ENCODE data around the gene SPEF2.

Gene SPEF2

DNA sequence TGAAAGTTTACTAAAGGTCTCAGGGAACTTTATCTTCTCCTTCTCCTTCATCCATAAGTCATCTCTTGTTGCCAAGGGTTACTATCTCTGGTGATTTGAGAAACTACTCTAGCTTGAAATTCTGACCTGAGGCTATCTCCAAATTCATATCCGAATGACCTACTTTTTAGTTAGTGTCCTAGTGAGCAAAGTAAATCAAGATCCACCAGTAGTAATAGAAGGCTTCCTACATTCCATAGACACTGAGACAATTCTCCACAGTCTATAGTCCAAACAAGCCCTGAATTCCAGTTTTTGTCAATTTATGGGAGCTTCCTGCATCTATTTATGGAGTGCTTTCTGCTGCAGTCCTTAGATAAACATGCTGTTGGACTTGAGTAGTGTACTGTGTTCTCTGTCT lies 244.1 kb downstream of the SPEF2 start:
- Histone ChIP-seq H3K9ac (ENCODE audit: low read length) (no peak overlapping the region), H2AFZ (ENCODE audit: low read length) (no peak overlapping the region), H3K27ac (ENCODE audit: low read depth, low read length, poor library complexity, severe bottlenecking) (no peak overlapping the region), H4K20me1 (ENCODE audit: insufficient read depth, low read length) (no peaks in the 10 kb centered on the region), H3K36me3 (ENCODE audit: insufficient read depth, low read length) (peaks cover 88% of the 10 kb centered on the region), H3K4me3 (ENCODE audit: low read depth, low read length, poor library complexity, severe bottlenecking) (no peak overlapping the region), H3F3A (ENCODE audit: insufficient read depth, low read length) (no peaks in the 10 kb centered on the region), H3K4me1 (ENCODE audit: insufficient read depth, low read length, severe bottlenecking) (peaks cover 61% of the 10 kb centered on the region), H3K9me2 (ENCODE audit: low read depth, low read length) (no peaks in the 10 kb centered on the region), H3K27me3 (ENCODE audit: insufficient read depth, low read length) (no peaks in the 10 kb centered on the region), H3K79me2 (ENCODE audit: insufficient read depth, low read length) (peaks cover 80% of the 10 kb centered on the region), H3K4me2 (ENCODE audit: low read length) (no peak overlapping the region), H3K9me3 (ENCODE audit: low read length) (no peaks in the 10 kb centered on the region)
- TF ChIP-seq, protein P1, sequence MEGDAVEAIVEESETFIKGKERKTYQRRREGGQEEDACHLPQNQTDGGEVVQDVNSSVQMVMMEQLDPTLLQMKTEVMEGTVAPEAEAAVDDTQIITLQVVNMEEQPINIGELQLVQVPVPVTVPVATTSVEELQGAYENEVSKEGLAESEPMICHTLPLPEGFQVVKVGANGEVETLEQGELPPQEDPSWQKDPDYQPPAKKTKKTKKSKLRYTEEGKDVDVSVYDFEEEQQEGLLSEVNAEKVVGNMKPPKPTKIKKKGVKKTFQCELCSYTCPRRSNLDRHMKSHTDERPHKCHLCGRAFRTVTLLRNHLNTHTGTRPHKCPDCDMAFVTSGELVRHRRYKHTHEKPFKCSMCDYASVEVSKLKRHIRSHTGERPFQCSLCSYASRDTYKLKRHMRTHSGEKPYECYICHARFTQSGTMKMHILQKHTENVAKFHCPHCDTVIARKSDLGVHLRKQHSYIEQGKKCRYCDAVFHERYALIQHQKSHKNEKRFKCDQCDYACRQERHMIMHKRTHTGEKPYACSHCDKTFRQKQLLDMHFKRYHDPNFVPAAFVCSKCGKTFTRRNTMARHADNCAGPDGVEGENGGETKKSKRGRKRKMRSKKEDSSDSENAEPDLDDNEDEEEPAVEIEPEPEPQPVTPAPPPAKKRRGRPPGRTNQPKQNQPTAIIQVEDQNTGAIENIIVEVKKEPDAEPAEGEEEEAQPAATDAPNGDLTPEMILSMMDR (IDR thresholded peaks at IDR 0.05; ENCODE audit: low read length), result no peak
- no peak for TF ChIP-seq EZH2 (IDR thresholded peaks at IDR 0.05; ENCODE audit: borderline replicate concordance, low read length)

DNA sequence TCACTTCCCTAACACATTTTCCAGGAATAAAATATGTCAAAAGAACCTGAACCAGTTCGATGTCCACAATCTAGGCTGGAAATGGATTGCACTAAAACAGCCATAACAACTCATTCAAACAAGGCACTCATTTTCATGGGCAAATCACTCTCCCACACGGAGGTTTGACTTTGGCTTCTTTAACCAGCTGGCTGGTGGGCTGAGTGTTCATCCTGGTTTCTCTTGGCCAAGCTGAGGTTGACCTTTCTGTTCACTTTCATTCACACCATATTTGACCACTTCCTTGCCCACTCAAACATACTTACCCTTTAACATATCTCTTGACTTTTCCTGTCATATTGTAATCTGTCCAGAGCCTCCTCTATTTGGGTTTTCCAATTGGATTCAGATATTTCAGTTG lies 244.5 kb downstream of the SPEF2 start:
- H3F3A ChIP-seq (ENCODE audit: insufficient read depth, low read length), result no peaks in the 10 kb centered on the region
- no peak overlapping the region for H3K27ac ChIP-seq (ENCODE audit: low read depth, low read length, poor library complexity, severe bottlenecking)
- no peak for TF ChIP-seq EZH2 (IDR thresholded peaks at IDR 0.05; ENCODE audit: borderline replicate concordance, low read length)
- TF ChIP-seq, protein P1 (IDR thresholded peaks at IDR 0.05; ENCODE audit: low read length), result no peak
- peaks cover 92% of the 10 kb centered on the region for H3K36me3 ChIP-seq (ENCODE audit: insufficient read depth, low read length)
- no peak overlapping the region for H3K4me3 ChIP-seq (ENCODE audit: low read depth, low read length, poor library complexity, severe bottlenecking)
- H3K9me2 ChIP-seq (ENCODE audit: low read depth, low read length), result no peaks in the 10 kb centered on the region
- no peak overlapping the region for H3K9ac ChIP-seq (ENCODE audit: low read length)
- H3K9me3 ChIP-seq (ENCODE audit: low read length), result no peaks in the 10 kb centered on the region
- no peaks in the 10 kb centered on the region for H4K20me1 ChIP-seq (ENCODE audit: insufficient read depth, low read length)
- H3K27me3 ChIP-seq (ENCODE audit: insufficient read depth, low read length), result no peaks in the 10 kb centered on the region
- peaks cover 61% of the 10 kb centered on the region for H3K4me1 ChIP-seq (ENCODE audit: insufficient read depth, low read length, severe bottlenecking)
- peaks cover 76% of the 10 kb centered on the region for H3K79me2 ChIP-seq (ENCODE audit: insufficient read depth, low read length)
- no peak overlapping the region for H2AFZ ChIP-seq (ENCODE audit: low read length)
- no peak overlapping the region for H3K4me2 ChIP-seq (ENCODE audit: low read length)

DNA sequence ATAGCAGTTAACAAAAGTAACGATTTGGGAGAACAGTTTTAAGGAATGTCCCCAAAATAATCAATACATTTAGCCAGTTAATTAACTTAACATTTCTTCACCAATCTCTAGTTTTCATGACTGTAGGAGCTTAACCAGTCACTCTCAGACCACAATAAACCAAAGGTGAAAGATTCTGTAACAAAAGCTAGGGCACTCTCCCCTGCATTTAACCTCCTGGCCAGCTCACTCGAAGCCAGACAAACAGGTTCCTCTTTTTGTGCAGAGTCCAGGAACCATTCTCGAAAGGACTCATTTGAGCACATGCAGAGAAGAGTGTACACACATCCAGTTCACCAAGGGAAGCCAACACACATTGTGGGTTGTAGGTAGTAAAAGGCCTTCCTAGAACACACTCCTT lies 245.5 kb downstream of the SPEF2 start:
- Histone ChIP-seq H3K4me3 (ENCODE audit: low read depth, low read length, poor library complexity, severe bottlenecking) (no peak overlapping the region), H4K20me1 (ENCODE audit: insufficient read depth, low read length) (no peaks in the 10 kb centered on the region), H3K9me2 (ENCODE audit: low read depth, low read length) (no peaks in the 10 kb centered on the region), H3K27me3 (ENCODE audit: insufficient read depth, low read length) (no peaks in the 10 kb centered on the region), H3K36me3 (ENCODE audit: insufficient read depth, low read length) (peaks cover 94% of the 10 kb centered on the region), H3K79me2 (ENCODE audit: insufficient read depth, low read length) (peaks cover 66% of the 10 kb centered on the region), H3K9me3 (ENCODE audit: low read length) (no peaks in the 10 kb centered on the region), H3F3A (ENCODE audit: insufficient read depth, low read length) (no peaks in the 10 kb centered on the region), H2AFZ (ENCODE audit: low read length) (no peak overlapping the region), H3K9ac (ENCODE audit: low read length) (no peak overlapping the region), H3K27ac (ENCODE audit: low read depth, low read length, poor library complexity, severe bottlenecking) (peak overlapping the region; percentile 23), H3K4me2 (ENCODE audit: low read length) (0 out of 2 replicates have a peak overlapping the region, but pooled peaks have one; percentile 12), H3K4me1 (ENCODE audit: insufficient read depth, low read length, severe bottlenecking) (peaks cover 62% of the 10 kb centered on the region)
- no peak for TF ChIP-seq EZH2 (IDR thresholded peaks at IDR 0.05; ENCODE audit: borderline replicate concordance, low read length)
- TF ChIP-seq, protein P1 (IDR thresholded peaks at IDR 0.05; ENCODE audit: low read length), result no peak
